ENCODE results near the gene PGP.

Gene PGP

GRCh38 chr16:2226918-2227317, 12.3 kb upstream of the PGP start:
- TF ChIP-seq, protein P1, sequence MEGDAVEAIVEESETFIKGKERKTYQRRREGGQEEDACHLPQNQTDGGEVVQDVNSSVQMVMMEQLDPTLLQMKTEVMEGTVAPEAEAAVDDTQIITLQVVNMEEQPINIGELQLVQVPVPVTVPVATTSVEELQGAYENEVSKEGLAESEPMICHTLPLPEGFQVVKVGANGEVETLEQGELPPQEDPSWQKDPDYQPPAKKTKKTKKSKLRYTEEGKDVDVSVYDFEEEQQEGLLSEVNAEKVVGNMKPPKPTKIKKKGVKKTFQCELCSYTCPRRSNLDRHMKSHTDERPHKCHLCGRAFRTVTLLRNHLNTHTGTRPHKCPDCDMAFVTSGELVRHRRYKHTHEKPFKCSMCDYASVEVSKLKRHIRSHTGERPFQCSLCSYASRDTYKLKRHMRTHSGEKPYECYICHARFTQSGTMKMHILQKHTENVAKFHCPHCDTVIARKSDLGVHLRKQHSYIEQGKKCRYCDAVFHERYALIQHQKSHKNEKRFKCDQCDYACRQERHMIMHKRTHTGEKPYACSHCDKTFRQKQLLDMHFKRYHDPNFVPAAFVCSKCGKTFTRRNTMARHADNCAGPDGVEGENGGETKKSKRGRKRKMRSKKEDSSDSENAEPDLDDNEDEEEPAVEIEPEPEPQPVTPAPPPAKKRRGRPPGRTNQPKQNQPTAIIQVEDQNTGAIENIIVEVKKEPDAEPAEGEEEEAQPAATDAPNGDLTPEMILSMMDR (IDR thresholded peaks at IDR 0.05; ENCODE audit: borderline replicate concordance, insufficient read depth, low read depth, low read length): no peak
- no peak overlapping the region for H3K4me3 ChIP-seq (ENCODE audit: low read depth, low read length)

DNA sequence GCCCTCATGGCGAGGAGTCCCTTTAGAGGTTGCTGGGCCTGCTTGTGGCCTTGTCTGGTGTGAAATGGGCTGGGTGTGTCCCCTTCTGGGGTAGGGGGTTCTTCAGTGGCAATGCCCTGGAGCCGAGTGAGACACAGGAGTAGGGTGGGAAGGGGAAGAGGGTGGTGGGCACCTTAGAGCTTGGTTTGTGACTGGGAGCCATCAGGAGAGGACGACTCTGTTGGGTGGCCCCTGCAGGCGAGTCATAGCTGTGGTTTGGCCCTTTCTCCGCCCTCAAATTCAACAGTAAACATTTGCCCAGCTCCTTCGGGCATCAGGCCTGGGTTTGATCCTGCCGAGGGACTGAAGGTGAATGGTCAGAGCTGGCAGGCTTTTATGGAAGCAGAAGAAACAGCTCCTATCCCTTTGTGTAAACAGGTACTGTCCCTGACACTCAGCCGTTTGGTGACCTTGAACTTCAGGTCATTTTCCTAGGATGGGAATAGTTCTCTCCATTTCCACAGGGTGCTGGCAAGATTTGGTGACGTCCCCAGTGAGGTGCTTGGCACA, 11.7 kb upstream of the PGP start:
- no peak overlapping the region for H3K4me3 ChIP-seq (ENCODE audit: low read depth, low read length)
- TF ChIP-seq, protein P1 (IDR thresholded peaks at IDR 0.05; ENCODE audit: borderline replicate concordance, insufficient read depth, low read depth, low read length): no peak

- TF ChIP-seq, protein P1 (IDR thresholded peaks at IDR 0.05; ENCODE audit: borderline replicate concordance, insufficient read depth, low read depth, low read length): 0 out of 2 replicates have a peak, but pooled peaks have one; percentile 1
- H3K4me3 ChIP-seq (ENCODE audit: low read depth, low read length): peak overlapping the region; percentile 98
Observed at GRCh38 chr16:2223942-2224486, 9.4 kb upstream of the PGP start.

- TF ChIP-seq, protein P1 (IDR thresholded peaks at IDR 0.05; ENCODE audit: borderline replicate concordance, insufficient read depth, low read depth, low read length): no peak
- H3K4me3 ChIP-seq (ENCODE audit: low read depth, low read length): peak within 1 kb of the TSS; percentile 98
Observed at GRCh38 chr16:2223221-2223941, 8.7 kb upstream of the PGP start, which contains the start of gene E4F1. Gene E4F1, plus strand, starts transcription at chr16:2223591. Its CDS starts 23 bp downstream, at chr16:2223614.

- H3K4me3 ChIP-seq (ENCODE audit: low read depth, low read length): no peak overlapping the region
- TF ChIP-seq, protein P1 (IDR thresholded peaks at IDR 0.05; ENCODE audit: borderline replicate concordance, insufficient read depth, low read depth, low read length): no peak
Observed at GRCh38 chr16:2216330-2216729, 1.7 kb upstream of the PGP start.

DNA sequence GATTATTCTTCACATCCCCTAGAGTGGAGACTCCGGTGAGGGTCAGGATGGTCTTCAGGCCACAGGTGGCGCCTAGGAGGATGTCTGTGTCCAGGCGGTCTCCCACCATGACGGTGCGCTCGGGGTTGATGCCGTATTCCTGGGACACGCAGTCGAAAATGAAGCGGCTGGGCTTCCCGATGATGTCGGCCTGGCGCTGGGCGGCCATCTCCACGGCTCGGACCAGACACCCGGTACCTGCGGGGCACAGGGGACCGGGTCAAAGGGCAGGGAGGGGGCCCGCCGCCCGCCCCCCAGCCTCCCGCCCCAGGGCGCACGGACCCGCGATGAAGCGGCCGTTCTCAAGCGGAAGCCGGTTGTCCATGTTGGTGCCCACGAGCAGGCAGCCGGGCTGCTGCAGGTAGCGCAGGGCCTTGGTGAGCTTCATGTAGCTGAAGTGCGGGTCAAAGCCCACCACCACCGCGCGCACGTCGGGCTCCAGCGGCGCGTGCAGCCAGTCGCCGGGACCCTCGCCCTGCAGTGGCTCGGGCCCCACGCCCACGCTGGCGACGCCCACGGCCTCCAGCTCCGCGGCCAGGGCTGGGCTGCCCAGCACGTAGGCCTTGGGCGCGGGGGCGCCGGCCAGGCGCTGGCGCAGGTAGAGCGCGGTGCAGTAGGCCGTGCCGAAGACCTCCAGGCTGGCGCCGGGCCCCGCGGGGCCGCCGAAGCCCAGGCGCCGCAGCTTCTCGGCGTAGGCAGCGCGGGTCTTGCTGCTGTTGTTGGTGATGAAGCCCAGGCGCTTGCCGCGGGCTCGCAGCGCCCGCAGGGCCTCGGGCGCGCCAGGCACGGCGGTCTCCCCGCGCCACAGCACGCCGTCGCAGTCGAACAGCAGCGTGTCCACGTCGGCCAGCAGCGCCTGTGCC, 572 bp downstream of the PGP start:
- TF ChIP-seq, protein P1 (IDR thresholded peaks at IDR 0.05; ENCODE audit: borderline replicate concordance, insufficient read depth, low read depth, low read length): no peak
- peak overlapping the region; percentile 89 for H3K4me3 ChIP-seq (ENCODE audit: low read depth, low read length)

Data from GM12875 (cell line).